ENCODE data around the gene PLG.
"Not testable (repeated sequence)": the region's sequence is repeated elsewhere in the genome, so short reads cannot be mapped to it uniquely, and the experiment has no call there.

PLG gene

DNA sequence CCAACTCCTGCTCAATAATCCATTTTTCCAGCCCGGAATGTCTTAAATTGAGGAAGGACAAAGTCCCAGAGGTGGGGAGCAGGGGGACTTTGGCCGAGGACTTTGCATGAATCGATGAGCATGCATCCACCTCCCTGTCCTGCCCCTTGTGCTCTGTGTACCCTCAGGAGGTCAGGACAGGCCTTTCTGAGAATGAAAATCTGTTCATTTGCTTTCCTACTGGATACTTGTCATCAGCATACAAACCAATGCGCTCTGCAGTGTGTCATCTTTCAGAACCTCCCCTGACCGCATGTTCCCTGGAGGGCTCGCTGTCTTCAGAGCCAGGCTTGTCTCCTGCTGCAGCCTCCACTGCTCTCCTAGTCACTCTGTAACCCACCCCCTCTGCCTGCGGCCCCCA lies 2.6 kb downstream of the PLG start:
- CTCF ChIA-PET; POLR2A ChIA-PET; H3K27ac ChIP-seq (ENCODE audit: extremely low read depth, low read depth, low read length); H3K4me1 ChIP-seq (ENCODE audit: control insufficient read depth, insufficient read depth, low read length); H3K4me3 ChIP-seq (ENCODE audit: low read depth, low read length); H3K9me3 ChIP-seq (ENCODE audit: control insufficient read depth, insufficient read depth, low read depth, low read length); H3K36me3 ChIP-seq (ENCODE audit: control insufficient read depth in 2 of 2, insufficient read depth in 1 of 2, low read length in 2 of 2): not testable (repeated sequence)

DNA sequence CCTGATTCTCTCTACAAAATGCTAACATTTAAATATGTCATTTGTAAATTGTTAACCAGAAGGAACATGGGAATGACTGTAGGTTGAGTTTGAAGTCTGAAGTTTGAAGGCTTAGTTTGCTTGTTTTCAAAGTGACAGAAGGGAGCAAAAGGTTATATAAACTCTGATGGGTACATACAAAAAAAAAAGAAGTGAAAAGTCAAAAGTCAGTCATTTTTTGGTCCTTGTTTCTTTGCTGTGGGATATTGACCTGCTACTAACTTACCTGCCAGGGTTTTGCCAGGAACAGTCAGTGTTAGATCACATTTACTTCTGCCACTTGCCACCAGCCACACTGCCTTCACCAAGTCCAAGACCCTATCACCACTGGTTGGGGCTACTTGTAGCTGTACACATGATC lies 6.9 kb downstream of the PLG start:
- H3K9me3 ChIP-seq (ENCODE audit: control insufficient read depth, insufficient read depth, low read depth, low read length); CTCF ChIA-PET: not testable (repeated sequence)

DNA sequence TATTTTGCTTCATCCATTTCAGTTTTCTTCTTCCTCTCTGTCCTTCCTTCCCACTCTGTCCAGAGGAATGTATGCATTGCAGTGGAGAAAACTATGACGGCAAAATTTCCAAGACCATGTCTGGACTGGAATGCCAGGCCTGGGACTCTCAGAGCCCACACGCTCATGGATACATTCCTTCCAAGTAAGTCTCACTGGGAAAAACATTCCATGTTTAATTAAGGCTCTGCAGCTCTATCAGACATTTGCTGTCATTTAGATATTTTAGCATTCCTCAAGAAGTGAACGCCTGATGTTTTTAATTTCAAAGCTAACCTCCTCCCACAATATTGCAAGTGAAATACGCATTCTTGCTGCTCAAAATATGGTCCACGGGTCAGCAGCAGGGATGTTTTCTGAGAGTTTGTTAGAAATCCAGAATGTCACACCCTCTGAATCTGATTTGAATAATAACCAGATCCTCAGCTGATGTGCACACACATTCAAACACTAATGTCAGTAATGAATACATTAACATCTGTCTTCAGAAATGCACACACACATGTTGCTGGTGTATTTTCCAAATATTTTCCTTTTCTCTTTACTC lies 12.8 kb downstream of the PLG start:
- no peak for TF ChIP-seq GFI1B (tag by site-specific recombination; IDR thresholded peaks at IDR 0.05)
- TF ChIP-seq, protein P1, sequence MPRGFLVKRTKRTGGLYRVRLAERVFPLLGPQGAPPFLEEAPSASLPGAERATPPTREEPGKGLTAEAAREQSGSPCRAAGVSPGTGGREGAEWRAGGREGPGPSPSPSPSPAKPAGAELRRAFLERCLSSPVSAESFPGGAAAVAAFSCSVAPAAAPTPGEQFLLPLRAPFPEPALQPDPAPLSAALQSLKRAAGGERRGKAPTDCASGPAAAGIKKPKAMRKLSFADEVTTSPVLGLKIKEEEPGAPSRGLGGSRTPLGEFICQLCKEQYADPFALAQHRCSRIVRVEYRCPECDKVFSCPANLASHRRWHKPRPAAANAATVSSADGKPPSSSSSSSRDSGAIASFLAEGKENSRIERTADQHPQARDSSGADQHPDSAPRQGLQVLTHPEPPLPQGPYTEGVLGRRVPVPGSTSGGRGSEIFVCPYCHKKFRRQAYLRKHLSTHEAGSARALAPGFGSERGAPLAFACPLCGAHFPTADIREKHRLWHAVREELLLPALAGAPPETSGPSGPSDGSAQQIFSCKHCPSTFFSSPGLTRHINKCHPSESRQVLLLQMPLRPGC (tag by site-specific recombination; IDR thresholded peaks at IDR 0.05) = no peak
- TF ChIP-seq ZNF426 (tag by site-specific recombination; IDR thresholded peaks at IDR 0.05) = no peak
- TF ChIP-seq, protein P2, sequence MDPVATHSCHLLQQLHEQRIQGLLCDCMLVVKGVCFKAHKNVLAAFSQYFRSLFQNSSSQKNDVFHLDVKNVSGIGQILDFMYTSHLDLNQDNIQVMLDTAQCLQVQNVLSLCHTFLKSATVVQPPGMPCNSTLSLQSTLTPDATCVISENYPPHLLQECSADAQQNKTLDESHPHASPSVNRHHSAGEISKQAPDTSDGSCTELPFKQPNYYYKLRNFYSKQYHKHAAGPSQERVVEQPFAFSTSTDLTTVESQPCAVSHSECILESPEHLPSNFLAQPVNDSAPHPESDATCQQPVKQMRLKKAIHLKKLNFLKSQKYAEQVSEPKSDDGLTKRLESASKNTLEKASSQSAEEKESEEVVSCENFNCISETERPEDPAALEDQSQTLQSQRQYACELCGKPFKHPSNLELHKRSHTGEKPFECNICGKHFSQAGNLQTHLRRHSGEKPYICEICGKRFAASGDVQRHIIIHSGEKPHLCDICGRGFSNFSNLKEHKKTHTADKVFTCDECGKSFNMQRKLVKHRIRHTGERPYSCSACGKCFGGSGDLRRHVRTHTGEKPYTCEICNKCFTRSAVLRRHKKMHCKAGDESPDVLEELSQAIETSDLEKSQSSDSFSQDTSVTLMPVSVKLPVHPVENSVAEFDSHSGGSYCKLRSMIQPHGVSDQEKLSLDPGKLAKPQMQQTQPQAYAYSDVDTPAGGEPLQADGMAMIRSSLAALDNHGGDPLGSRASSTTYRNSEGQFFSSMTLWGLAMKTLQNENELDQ (tag by site-specific recombination; IDR thresholded peaks at IDR 0.05; ENCODE audit: low read depth) = no peak
- no peak for TF ChIP-seq ZNF324 (tag by site-specific recombination; IDR thresholded peaks at IDR 0.05)
- no peak for TF ChIP-seq ZBTB20 (tag by site-specific recombination; IDR thresholded peaks at IDR 0.05)
- no peak for TF ChIP-seq MEIS1 (CRISPR knock-in tag; IDR thresholded peaks at IDR 0.05; ENCODE audit: borderline replicate concordance)
- TF ChIP-seq ZNF558 (tag by site-specific recombination; IDR thresholded peaks at IDR 0.05) = no peak
- TF ChIP-seq, protein P3, sequence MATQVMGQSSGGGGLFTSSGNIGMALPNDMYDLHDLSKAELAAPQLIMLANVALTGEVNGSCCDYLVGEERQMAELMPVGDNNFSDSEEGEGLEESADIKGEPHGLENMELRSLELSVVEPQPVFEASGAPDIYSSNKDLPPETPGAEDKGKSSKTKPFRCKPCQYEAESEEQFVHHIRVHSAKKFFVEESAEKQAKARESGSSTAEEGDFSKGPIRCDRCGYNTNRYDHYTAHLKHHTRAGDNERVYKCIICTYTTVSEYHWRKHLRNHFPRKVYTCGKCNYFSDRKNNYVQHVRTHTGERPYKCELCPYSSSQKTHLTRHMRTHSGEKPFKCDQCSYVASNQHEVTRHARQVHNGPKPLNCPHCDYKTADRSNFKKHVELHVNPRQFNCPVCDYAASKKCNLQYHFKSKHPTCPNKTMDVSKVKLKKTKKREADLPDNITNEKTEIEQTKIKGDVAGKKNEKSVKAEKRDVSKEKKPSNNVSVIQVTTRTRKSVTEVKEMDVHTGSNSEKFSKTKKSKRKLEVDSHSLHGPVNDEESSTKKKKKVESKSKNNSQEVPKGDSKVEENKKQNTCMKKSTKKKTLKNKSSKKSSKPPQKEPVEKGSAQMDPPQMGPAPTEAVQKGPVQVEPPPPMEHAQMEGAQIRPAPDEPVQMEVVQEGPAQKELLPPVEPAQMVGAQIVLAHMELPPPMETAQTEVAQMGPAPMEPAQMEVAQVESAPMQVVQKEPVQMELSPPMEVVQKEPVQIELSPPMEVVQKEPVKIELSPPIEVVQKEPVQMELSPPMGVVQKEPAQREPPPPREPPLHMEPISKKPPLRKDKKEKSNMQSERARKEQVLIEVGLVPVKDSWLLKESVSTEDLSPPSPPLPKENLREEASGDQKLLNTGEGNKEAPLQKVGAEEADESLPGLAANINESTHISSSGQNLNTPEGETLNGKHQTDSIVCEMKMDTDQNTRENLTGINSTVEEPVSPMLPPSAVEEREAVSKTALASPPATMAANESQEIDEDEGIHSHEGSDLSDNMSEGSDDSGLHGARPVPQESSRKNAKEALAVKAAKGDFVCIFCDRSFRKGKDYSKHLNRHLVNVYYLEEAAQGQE (tag by site-specific recombination; IDR thresholded peaks at IDR 0.05) = no peak
- TF ChIP-seq ZNF707 (tag by site-specific recombination; IDR thresholded peaks at IDR 0.05) = no peak
- TF ChIP-seq ZNF626 (tag by site-specific recombination; IDR thresholded peaks at IDR 0.05) = no peak
- no peak for TF ChIP-seq ZNF239 (tag by site-specific recombination; IDR thresholded peaks at IDR 0.05)
- TF ChIP-seq ZNF266 (tag by site-specific recombination; IDR thresholded peaks at IDR 0.05; ENCODE audit: low read depth) = no peak
- TF ChIP-seq, protein P4, sequence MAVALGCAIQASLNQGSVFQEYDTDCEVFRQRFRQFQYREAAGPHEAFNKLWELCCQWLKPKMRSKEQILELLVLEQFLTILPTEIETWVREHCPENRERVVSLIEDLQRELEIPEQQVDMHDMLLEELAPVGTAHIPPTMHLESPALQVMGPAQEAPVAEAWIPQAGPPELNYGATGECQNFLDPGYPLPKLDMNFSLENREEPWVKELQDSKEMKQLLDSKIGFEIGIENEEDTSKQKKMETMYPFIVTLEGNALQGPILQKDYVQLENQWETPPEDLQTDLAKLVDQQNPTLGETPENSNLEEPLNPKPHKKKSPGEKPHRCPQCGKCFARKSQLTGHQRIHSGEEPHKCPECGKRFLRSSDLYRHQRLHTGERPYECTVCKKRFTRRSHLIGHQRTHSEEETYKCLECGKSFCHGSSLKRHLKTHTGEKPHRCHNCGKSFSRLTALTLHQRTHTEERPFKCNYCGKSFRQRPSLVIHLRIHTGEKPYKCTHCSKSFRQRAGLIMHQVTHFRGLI (tag by site-specific recombination; IDR thresholded peaks at IDR 0.05) = no peak
- TF ChIP-seq ZNF560 (tag by site-specific recombination; IDR thresholded peaks at IDR 0.05; ENCODE audit: borderline replicate concordance) = no peak
- TF ChIP-seq, protein P5, sequence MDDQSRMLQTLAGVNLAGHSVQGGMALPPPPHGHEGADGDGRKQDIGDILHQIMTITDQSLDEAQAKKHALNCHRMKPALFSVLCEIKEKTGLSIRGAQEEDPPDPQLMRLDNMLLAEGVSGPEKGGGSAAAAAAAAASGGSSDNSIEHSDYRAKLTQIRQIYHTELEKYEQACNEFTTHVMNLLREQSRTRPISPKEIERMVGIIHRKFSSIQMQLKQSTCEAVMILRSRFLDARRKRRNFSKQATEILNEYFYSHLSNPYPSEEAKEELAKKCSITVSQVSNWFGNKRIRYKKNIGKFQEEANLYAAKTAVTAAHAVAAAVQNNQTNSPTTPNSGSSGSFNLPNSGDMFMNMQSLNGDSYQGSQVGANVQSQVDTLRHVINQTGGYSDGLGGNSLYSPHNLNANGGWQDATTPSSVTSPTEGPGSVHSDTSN (CRISPR knock-in tag; IDR thresholded peaks at IDR 0.05) = no peak
- no peak for TF ChIP-seq ZIC2 (tag by site-specific recombination; IDR thresholded peaks at IDR 0.05)
- TF ChIP-seq ZNF155 (tag by site-specific recombination; IDR thresholded peaks at IDR 0.05) = no peak
- H3K4me1 ChIP-seq (ENCODE audit: control insufficient read depth, insufficient read depth, low read length) = no peaks in the 10 kb centered on the region
- ChIA-PET POLR2A (no interaction called here), CTCF (interaction anchor here (0.6 to 2.4 kb wide), 2 partner anchors 18 to 37 kb away, joined by 4 to 11 read pairs; no protein-coding TSS in a partner anchor)
- H3K4me3 ChIP-seq (ENCODE audit: low read depth, low read length) = no peak overlapping the region
- H3K27ac ChIP-seq (ENCODE audit: extremely low read depth, low read depth, low read length) = no peak overlapping the region
- no peaks in the 10 kb centered on the region for H3K36me3 ChIP-seq (ENCODE audit: control insufficient read depth in 2 of 2, insufficient read depth in 1 of 2, low read length in 2 of 2)
- H3K9me3 ChIP-seq (ENCODE audit: control insufficient read depth, insufficient read depth, low read depth, low read length) = no peaks in the 10 kb centered on the region

More for the DNA sequence above, 6.9 kb downstream of the PLG start:
- H3K4me1 ChIP-seq (ENCODE audit: control insufficient read depth, insufficient read depth, low read length); H3K36me3 ChIP-seq (ENCODE audit: control insufficient read depth in 2 of 2, insufficient read depth in 1 of 2, low read length in 2 of 2); POLR2A ChIA-PET; H3K4me3 ChIP-seq (ENCODE audit: low read depth, low read length); H3K27ac ChIP-seq (ENCODE audit: extremely low read depth, low read depth, low read length): not testable (repeated sequence)
